ENCODE data around the gene RAB10.

- TF ChIP-seq POLR2A (IDR thresholded peaks at IDR 0.05; ENCODE audit: low read depth, low read length) (no peak), ELK1 (IDR thresholded peaks at IDR 0.05; ENCODE audit: borderline replicate concordance, low read depth, low read length) (no peak), CTCF (conservative IDR thresholded peaks at IDR 0.05; ENCODE audit: low read depth, low read length) (no peak), RAD21 (IDR thresholded peaks at IDR 0.05; ENCODE audit: low read length) (no peak), MXI1 (IDR thresholded peaks at IDR 0.05; ENCODE audit: borderline replicate concordance, low read depth, low read length) (no peak), RFX5 (IDR thresholded peaks at IDR 0.05; ENCODE audit: low read depth, low read length) (no peak), BHLHE40 (IDR thresholded peaks at IDR 0.05; ENCODE audit: low read depth, low read length) (no peak), CEBPB (IDR thresholded peaks at IDR 0.05; ENCODE audit: low read depth, low read length) (no peak), MAFK (IDR thresholded peaks at IDR 0.05; ENCODE audit: low read depth, low read length) (no peak), SMC3 (IDR thresholded peaks at IDR 0.05; ENCODE audit: low read depth, low read length) (no peak), RCOR1 (IDR thresholded peaks at IDR 0.05; ENCODE audit: insufficient replicate concordance, low read length) (no peak), FOS (IDR thresholded peaks at IDR 0.05; ENCODE audit: low read depth, low read length) (no peak)
These were observed 66.0 kb downstream of the RAB10 start for GRCh38 chr2:26099933-26100332.
